GM23338 (cell line): ENCODE results near the gene GP9. TPM values are rescaled to one million over a fixed set of nuclear protein-coding genes. Genes with fewer than 3 reads are reported as not detected.

Experiments
- ATAC-seq: fragments of 200-7000 bp; cut with Tn5 transposase; 3 replicates; pipeline ENCODE4 v1.9.1; 2020
- DNase-seq: peaks from one replicate; pipeline ENCODE4 v3.0.0-alpha.2; 2015; ENCODE audit warnings: low spot score
- H2AFZ ChIP-seq: fragments of 200-600 bp; sonication (generic); 2 replicates; pipeline ENCODE4 v1.8.0; 2016; ENCODE audit warnings: antibody characterized with exemption, mild to moderate bottlenecking, moderate library complexity
- H3F3A ChIP-seq: fragments of 200-600 bp; sonication (generic); replicated peaks from 2 replicates; pipeline ENCODE4 v1.8.0; 2017; ENCODE audit warnings: antibody characterized with exemption, mixed run types, low read depth
- H3K27ac ChIP-seq: fragments of 200-600 bp; sonication (generic); 2 replicates; pipeline ENCODE4 v1.6.1; 2016; ENCODE audit warnings: low read depth
- H3K27me3 ChIP-seq: fragments of 200-600 bp; sonication (generic); 2 replicates; pipeline ENCODE4 v1.8.0; 2016; ENCODE audit warnings: mild to moderate bottlenecking, mixed run types, moderate library complexity; ENCODE audit not compliant: insufficient read depth
- H3K36me3 ChIP-seq: fragments of 200-600 bp; sonication (generic); 2 replicates; pipeline ENCODE4 v1.8.0; 2016; ENCODE audit warnings: mild to moderate bottlenecking; ENCODE audit not compliant: insufficient read depth
- H3K4me1 ChIP-seq: fragments of 200-600 bp; sonication (generic); 2 replicates; pipeline ENCODE4 v1.8.0; 2016; ENCODE audit warnings: mild to moderate bottlenecking, moderate library complexity; ENCODE audit not compliant: insufficient read depth
- H3K4me2 ChIP-seq: fragments of 200-600 bp; sonication (generic); 2 replicates; pipeline ENCODE4 v1.7.1; 2017; ENCODE audit warnings: mixed run types
- H3K4me3 ChIP-seq: fragments of 200-600 bp; sonication (generic); 2 replicates; pipeline ENCODE4 v1.6.1; 2016; ENCODE audit warnings: mixed run types
- H3K79me2 ChIP-seq: fragments of 200-600 bp; sonication (generic); replicated peaks from 2 replicates; pipeline ENCODE4 v1.8.0; 2017; ENCODE audit warnings: mild to moderate bottlenecking; ENCODE audit not compliant: insufficient read depth
- H3K9me2 ChIP-seq: fragments of 200-600 bp; sonication (generic); 2 replicates; pipeline ENCODE4 v1.8.0; 2017; ENCODE audit not compliant: insufficient read depth
- H4K20me1 ChIP-seq: fragments of 200-600 bp; sonication (generic); replicated peaks from 2 replicates; pipeline ENCODE4 v1.8.0; 2017; ENCODE audit warnings: mild to moderate bottlenecking; ENCODE audit not compliant: insufficient read depth
- H3K27ac Mint-ChIP-seq: 2 replicates; pipeline ENCODE4 v1.8.0; 2020; ENCODE audit warnings: inconsistent platforms, mild to moderate bottlenecking, moderate library complexity, mixed read lengths
- H3K27me3 Mint-ChIP-seq: 3 replicates; pipeline ENCODE4 v1.8.0; 2022; ENCODE audit warnings: low read depth, mild to moderate bottlenecking, moderate library complexity, mixed read lengths, inconsistent platforms; ENCODE audit not compliant: insufficient read depth, poor library complexity
- H3K36me3 Mint-ChIP-seq: 3 replicates; pipeline ENCODE4 v1.8.0; 2021; ENCODE audit warnings: low read depth, mild to moderate bottlenecking, inconsistent platforms, moderate library complexity, mixed read lengths
- H3K4me1 Mint-ChIP-seq: 3 replicates; pipeline ENCODE4 v1.8.0; 2020; ENCODE audit warnings: mild to moderate bottlenecking, inconsistent platforms, mixed read lengths
- H3K4me3 Mint-ChIP-seq: 3 replicates; pipeline ENCODE4 v1.8.0; 2021; ENCODE audit warnings: moderate library complexity, mild to moderate bottlenecking, inconsistent platforms, mixed read lengths
- H3K9me3 Mint-ChIP-seq: 3 replicates; pipeline ENCODE4 v1.8.0; 2020; ENCODE audit warnings: moderate library complexity, mild to moderate bottlenecking, inconsistent platforms, mixed read lengths
- CREB1 ChIP-seq: fragments of 250-450 bp; sonication (Bioruptor Pico); IDR thresholded peaks from 2 replicates; pipeline ENCODE4 v1.5.0; 2020; ENCODE audit warnings: low read depth, mild to moderate bottlenecking, moderate library complexity
- ETS1 ChIP-seq: IDR thresholded peaks from 2 replicates; pipeline ENCODE4 v1.6.1; 2016; ENCODE audit warnings: antibody characterized with exemption
- EZH2 ChIP-seq: fragments of 200-600 bp; sonication (generic); IDR thresholded peaks from one replicate; pipeline ENCODE4 v1.8.0; 2017; ENCODE audit warnings: antibody characterized with exemption, mild to moderate bottlenecking, low read depth; ENCODE audit not compliant: unreplicated experiment
- JUNB ChIP-seq: IDR thresholded peaks from one replicate; pipeline ENCODE4 v1.6.1; 2016; ENCODE audit warnings: antibody characterized with exemption; ENCODE audit not compliant: unreplicated experiment
- NANOG ChIP-seq: IDR thresholded peaks from 2 replicates; pipeline ENCODE4 v1.6.1; 2016; ENCODE audit warnings: antibody characterized with exemption, borderline replicate concordance
- REST ChIP-seq: IDR thresholded peaks from one replicate; pipeline ENCODE4 v1.6.1; 2018; ENCODE audit warnings: antibody characterized with exemption; ENCODE audit not compliant: unreplicated experiment
- STAT1 ChIP-seq: IDR thresholded peaks from one replicate; pipeline ENCODE4 v1.6.1; 2016; ENCODE audit warnings: antibody characterized with exemption; ENCODE audit not compliant: unreplicated experiment
- ZNF114 ChIP-seq: fragments of 250-450 bp; sonication (Bioruptor Pico); IDR thresholded peaks from 2 replicates; pipeline ENCODE4 v1.5.0; 2020; ENCODE audit warnings: mild to moderate bottlenecking, moderate library complexity
- ZNF331 ChIP-seq: fragments of 250-450 bp; sonication (Bioruptor Pico); IDR thresholded peaks from 2 replicates; pipeline ENCODE4 v1.5.0; 2020; ENCODE audit warnings: low read depth, mild to moderate bottlenecking, moderate library complexity
- ZNF462 ChIP-seq: fragments of 250-450 bp; sonication (Bioruptor Pico); IDR thresholded peaks from 2 replicates; pipeline ENCODE4 v1.5.0; 2020; ENCODE audit warnings: mild to moderate bottlenecking, moderate library complexity
- polyA plus RNA-seq: library from polyadenylated mRNA; unstranded; fragments of >200 nt; fragmentation: Nextera tagmentation; extraction: Ambion mirVana; gene quantifications from 2 replicates; pipeline ENCODE4 v1.2.1, GENCODE V29; 2016
- total RNA-seq: library from RNA; depleted of rRNA; stranded (reverse); fragments of >200 nt; shearing (Covaris generic); gene quantifications from 2 replicates; pipeline ENCODE4 v1.2.3, GENCODE V29; 2014

GP9 gene
- total and polyA plus RNA-seq, 2 experiments from 2014 or later, result not detected

- TF ChIP-seq CREB1 (CRISPR knock-in tag) (no peak), JUNB (no peak), ETS1 (no peak), EZH2 (no peak), NANOG (no peak), ZNF114 (no peak)
Observed at GRCh38 chr3:129033633-129034321, 26.8 kb upstream of the GP9 start (continued).

GRCh38 chr3:129034642-129035041 is 25.9 kb upstream of the GP9 start:
- no peak overlapping the region for H3K27ac ChIP-seq
- Mint-ChIP-seq H3K4me1 (peaks cover 13% of the 10 kb centered on the region), H3K27ac (no peak overlapping the region), H3K27me3 (peaks cover 9% of the 10 kb centered on the region), H3K36me3 (no peaks in the 10 kb centered on the region), H3K9me3 (no peaks in the 10 kb centered on the region), H3K4me3 (no peak overlapping the region)
- ATAC-seq (peak; percentile 44), DNase-seq (no peak)
- no peaks in the 10 kb centered on the region; the same call in 1 of the 2 replicates for H3K4me1 ChIP-seq
- no peaks in the 10 kb centered on the region for H3F3A ChIP-seq
- no peak overlapping the region for H3K4me2 ChIP-seq
- H2AFZ ChIP-seq, result 0 out of 2 replicates have a peak overlapping the region, but pooled peaks have one; percentile 52
- H3K36me3 ChIP-seq, result no peaks in the 10 kb centered on the region
- no peak for TF ChIP-seq ZNF462 (CRISPR knock-in tag)
- TF ChIP-seq NANOG, result no peak
- TF ChIP-seq REST, result no peak
- TF ChIP-seq STAT1, result no peak
- no peak for TF ChIP-seq CREB1 (CRISPR knock-in tag)
- no peak for TF ChIP-seq ZNF331 (CRISPR knock-in tag)
- no peaks in the 10 kb centered on the region for H3K27me3 ChIP-seq
- no peak overlapping the region for H3K4me3 ChIP-seq
- no peaks in the 10 kb centered on the region for H4K20me1 ChIP-seq
- H3K9me2 ChIP-seq, result no peaks in the 10 kb centered on the region
- no peaks in the 10 kb centered on the region for H3K79me2 ChIP-seq
